HEK293T (cell line): ENCODE results near the gene ADAMTS4.

Experiments used
- CTBP1 ChIP-seq: fragments of 450-650 bp; IDR thresholded peaks from 2 replicates; pipeline ENCODE4 v1.6.1; 2016; ENCODE audit warnings: borderline replicate concordance
- FOXK2 ChIP-seq: fragments of 450-650 bp; IDR thresholded peaks from 2 replicates; pipeline ENCODE4 v1.6.1; 2016; ENCODE audit warnings: mild to moderate bottlenecking
- FOXM1 ChIP-seq: fragments of 450-650 bp; IDR thresholded peaks from 2 replicates; pipeline ENCODE4 v1.6.1; 2017; ENCODE audit warnings: mild to moderate bottlenecking, borderline replicate concordance
- HDGF ChIP-seq: fragments of 450-650 bp; IDR thresholded peaks from 2 replicates; pipeline ENCODE4 v1.6.1; 2017; ENCODE audit warnings: antibody characterized with exemption, borderline replicate concordance
- L3MBTL2 ChIP-seq: fragments of 450-650 bp; conservative IDR thresholded peaks from 2 replicates; pipeline ENCODE4 v1.6.1; 2016; ENCODE audit warnings: mild to moderate bottlenecking
- LEF1 ChIP-seq: fragments of 450-650 bp; IDR thresholded peaks from 2 replicates; pipeline ENCODE4 v1.6.1; 2017; ENCODE audit warnings: mild to moderate bottlenecking, borderline replicate concordance
- PKNOX1 ChIP-seq: fragments of 450-650 bp; IDR thresholded peaks from 2 replicates; pipeline ENCODE4 v1.6.1; 2016
- SP1 ChIP-seq: fragments of 450-650 bp; IDR thresholded peaks from 2 replicates; pipeline ENCODE4 v1.6.1; 2017
- ZNF384 ChIP-seq: fragments of 450-650 bp; IDR thresholded peaks from 2 replicates; pipeline ENCODE4 v1.6.1; 2016

- no peak for TF ChIP-seq L3MBTL2
- no peak for TF ChIP-seq HDGF
- no peak for TF ChIP-seq SP1
- no peak for TF ChIP-seq FOXK2
- no peak for TF ChIP-seq LEF1
- no peak for TF ChIP-seq CTBP1
- no peak for TF ChIP-seq FOXM1
- no peak for TF ChIP-seq ZNF384
- no peak for TF ChIP-seq PKNOX1
These were observed 36.0 kb downstream of the ADAMTS4 start for GRCh38 chr1:161162806-161163205.
